ENCODE measurements around the gene PRR9. TPM values are rescaled to one million over a fixed set of nuclear protein-coding genes. Genes with fewer than 3 reads are reported as not detected.

The PRR9 gene
- total RNA-seq, 4 donors from 2014 or later = not detected

DNA sequence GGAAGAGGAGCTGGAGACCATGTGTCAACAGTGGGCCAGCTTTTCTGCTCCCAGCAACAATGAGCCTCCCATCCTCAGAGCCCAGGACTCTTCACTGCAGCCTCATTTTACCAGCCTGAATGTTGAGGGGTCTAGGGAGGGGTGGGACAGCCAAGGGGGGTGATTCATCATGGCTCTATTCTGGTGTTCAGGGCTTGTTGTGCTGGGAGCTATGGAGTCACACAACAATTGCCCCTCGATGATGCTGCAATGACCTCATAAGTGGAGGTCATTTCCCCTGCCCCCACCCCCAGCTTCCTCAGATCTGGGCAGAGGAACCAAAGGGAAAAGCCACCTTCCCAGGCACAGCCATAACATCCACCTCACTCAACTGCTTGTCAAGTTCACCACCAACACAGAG lies 14.3 kb upstream of the PRR9 start, which contains the start of gene LELP1:
Gene LELP1, plus strand, starts transcription at position 301 of the 400 bp plus-strand sequence. CDS start 1,278 bp downstream, outside the sequence.
- TF ChIP-seq, protein P1, sequence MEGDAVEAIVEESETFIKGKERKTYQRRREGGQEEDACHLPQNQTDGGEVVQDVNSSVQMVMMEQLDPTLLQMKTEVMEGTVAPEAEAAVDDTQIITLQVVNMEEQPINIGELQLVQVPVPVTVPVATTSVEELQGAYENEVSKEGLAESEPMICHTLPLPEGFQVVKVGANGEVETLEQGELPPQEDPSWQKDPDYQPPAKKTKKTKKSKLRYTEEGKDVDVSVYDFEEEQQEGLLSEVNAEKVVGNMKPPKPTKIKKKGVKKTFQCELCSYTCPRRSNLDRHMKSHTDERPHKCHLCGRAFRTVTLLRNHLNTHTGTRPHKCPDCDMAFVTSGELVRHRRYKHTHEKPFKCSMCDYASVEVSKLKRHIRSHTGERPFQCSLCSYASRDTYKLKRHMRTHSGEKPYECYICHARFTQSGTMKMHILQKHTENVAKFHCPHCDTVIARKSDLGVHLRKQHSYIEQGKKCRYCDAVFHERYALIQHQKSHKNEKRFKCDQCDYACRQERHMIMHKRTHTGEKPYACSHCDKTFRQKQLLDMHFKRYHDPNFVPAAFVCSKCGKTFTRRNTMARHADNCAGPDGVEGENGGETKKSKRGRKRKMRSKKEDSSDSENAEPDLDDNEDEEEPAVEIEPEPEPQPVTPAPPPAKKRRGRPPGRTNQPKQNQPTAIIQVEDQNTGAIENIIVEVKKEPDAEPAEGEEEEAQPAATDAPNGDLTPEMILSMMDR (IDR thresholded peaks at IDR 0.05) = no peak
- TF ChIP-seq POLR2A (IDR thresholded peaks at IDR 0.05) = no peak
- 56 to 86% methylated on average over 1 of the region's 1 CpG for WGBS, 2 donors
- no peaks in the 10 kb centered on the region for H3K36me3 ChIP-seq

DNA sequence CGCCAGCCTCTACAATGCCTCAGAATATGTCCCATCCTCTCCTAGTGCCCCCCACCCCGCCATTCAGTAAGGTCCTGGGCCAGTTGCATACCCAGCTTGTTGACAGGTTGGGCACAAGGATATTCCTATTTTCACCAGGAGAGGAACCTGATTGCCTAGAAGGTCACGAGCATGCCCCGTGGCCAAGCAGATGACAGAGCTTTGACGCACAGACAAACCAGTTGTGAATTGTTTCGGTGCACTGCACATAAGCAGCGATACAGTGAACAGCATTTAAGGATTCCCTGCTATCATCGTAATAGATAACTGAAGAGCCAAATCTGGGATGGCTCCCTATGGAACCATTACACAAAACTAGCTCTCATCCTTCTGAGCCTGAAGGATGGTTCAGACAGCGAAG lies 10.8 kb upstream of the PRR9 start:
- DNase-seq = no peak
- intact Hi-C loops (cut with DNase I) = no loop called here
- 85 to 91% methylated on average over 9 of the region's 9 CpGs for WGBS, 2 donors
- TF ChIP-seq, protein P1 (IDR thresholded peaks at IDR 0.05) = no peak
- TF ChIP-seq POLR2A (IDR thresholded peaks at IDR 0.05) = no peak
- no peak overlapping the region for H3K27ac ChIP-seq
- no peaks in the 10 kb centered on the region for H3K36me3 ChIP-seq
- H3K4me1 ChIP-seq = no peaks in the 10 kb centered on the region
- no peak overlapping the region for H3K4me3 ChIP-seq
- no peaks in the 10 kb centered on the region for H3K9me3 ChIP-seq
- peaks cover 0 to 18% (median 1%) of the 10 kb centered on the region in 4 donors for H3K27me3 ChIP-seq

More for the DNA sequence above, 14.3 kb upstream of the PRR9 start, which contains the start of gene LELP1:
- no peak within 1 kb of the TSS for H3K27ac ChIP-seq
- DNase-seq = no peak
- no peak within 1 kb of the TSS for H3K4me3 ChIP-seq
- H3K4me1 ChIP-seq = no peaks in the 10 kb centered on the region
- peaks cover 0 to 10% (median 1%) of the 10 kb centered on the region in 4 donors for H3K27me3 ChIP-seq
- no peaks in the 10 kb centered on the region for H3K9me3 ChIP-seq
- intact Hi-C loops (cut with DNase I) = no loop called here

DNA sequence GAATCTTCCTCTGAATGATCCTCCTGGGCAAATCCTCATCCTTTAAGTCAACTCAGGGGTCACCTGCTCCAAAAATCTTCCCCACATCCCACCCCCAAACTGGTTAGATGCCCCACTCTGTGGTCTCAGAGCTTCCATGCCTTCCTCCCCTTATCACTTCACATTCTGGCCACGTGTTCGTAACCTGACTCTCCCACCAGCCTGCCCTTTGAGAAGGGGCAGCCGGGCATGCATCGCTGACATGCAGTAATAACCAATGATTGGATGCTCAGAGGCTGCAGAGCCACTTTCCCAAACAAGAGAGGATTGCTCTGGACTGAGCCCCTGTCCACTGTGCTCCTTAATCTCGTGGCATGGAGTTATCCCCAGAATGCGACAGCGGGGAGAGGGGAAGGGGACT lies 7.2 kb upstream of the PRR9 start:
- intact Hi-C loops (cut with DNase I) = no loop called here
- 48 to 53% methylated on average over 2 of the region's 7 CpGs for WGBS, 2 donors
- Histone ChIP-seq H3K9me3 (no peaks in the 10 kb centered on the region), H3K4me1 (no peaks in the 10 kb centered on the region), H3K27me3 (peaks cover 0 to 12% (median 1%) of the 10 kb centered on the region in 4 donors), H3K4me3 (no peak overlapping the region), H3K27ac (no peak overlapping the region), H3K36me3 (no peaks in the 10 kb centered on the region)
- TF ChIP-seq POLR2A (IDR thresholded peaks at IDR 0.05) = no peak
- TF ChIP-seq, protein P1 (IDR thresholded peaks at IDR 0.05) = no peak
- DNase-seq = no peak

DNA sequence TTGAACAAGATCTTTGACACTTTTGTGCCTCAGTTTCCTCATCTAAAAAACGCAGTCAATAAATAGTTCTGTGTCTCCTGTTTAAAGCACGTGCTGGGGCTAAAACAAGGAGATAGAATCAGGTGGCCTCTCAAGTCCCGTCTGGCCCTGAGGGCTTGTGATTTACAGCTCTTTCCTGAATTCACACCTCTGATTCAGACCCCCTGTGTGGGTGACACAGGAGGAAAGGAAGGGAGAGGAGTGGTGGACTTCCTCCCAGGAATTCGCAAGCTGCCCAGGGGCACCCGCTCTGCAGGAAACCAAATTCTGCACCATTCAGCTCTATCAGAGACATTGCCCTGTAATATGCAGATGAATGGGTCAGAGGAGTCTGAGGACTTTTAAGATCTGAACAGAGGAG lies 5.2 kb upstream of the PRR9 start:
- WGBS, 2 donors = 22 to 53% methylated on average over 4 to 5 of the region's 5 CpGs
- peaks cover 0 to 12% (median under 1%) of the 10 kb centered on the region in 4 donors for H3K27me3 ChIP-seq
- H3K27ac ChIP-seq = no peak overlapping the region
- no peaks in the 10 kb centered on the region for H3K4me1 ChIP-seq
- intact Hi-C loops (cut with DNase I) = no loop called here
- H3K4me3 ChIP-seq = no peak overlapping the region
- no peak for DNase-seq
- no peaks in the 10 kb centered on the region for H3K36me3 ChIP-seq
- no peaks in the 10 kb centered on the region for H3K9me3 ChIP-seq
- no peak for TF ChIP-seq POLR2A (IDR thresholded peaks at IDR 0.05)

DNA sequence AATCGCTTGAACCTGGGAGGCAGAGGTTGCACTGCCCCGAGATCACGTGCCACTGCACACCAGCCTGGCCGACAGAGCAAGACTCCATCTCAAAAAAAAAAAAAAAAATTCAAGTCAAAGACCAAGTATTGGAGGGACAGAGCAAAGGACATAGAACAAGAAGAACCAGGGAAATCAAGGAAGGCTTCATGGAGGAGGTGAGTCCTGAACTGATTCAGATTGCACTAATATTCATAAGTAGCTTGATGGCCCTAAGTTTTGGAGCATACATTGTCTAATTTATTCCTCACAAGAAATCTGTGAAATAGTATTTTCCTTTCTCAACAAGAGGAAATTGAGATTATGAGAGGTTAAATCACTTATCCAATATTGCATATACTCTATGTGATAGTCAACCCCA lies 3.9 kb upstream of the PRR9 start:
- 96% methylated on average over 4 of the region's 4 CpGs for WGBS, 2 donors
- intact Hi-C loops (cut with DNase I) = no loop called here

More for the DNA sequence above, 3.9 kb upstream of the PRR9 start:
- H3K9me3 ChIP-seq = no peaks in the 10 kb centered on the region
- H3K27ac ChIP-seq = no peak overlapping the region
- TF ChIP-seq POLR2A (IDR thresholded peaks at IDR 0.05) = no peak
- TF ChIP-seq, protein P1 (IDR thresholded peaks at IDR 0.05) = no peak
- H3K4me3 ChIP-seq = no peak overlapping the region
- no peaks in the 10 kb centered on the region for H3K36me3 ChIP-seq
- H3K4me1 ChIP-seq = no peaks in the 10 kb centered on the region
- peaks cover 0 to 12% (median 0%) of the 10 kb centered on the region in 4 donors for H3K27me3 ChIP-seq
- no peak for DNase-seq

Data from esophagus squamous epithelium (tissue), 5 donors.